HTR-8/SVneo (cell line): ENCODE measurements around the gene DSG3.

ENCODE experiments used
- DNase-seq: peaks from one replicate; pipeline ENCODE4 v3.0.0; 2011; ENCODE audit warnings: low spot score, mixed read lengths; ENCODE audit not compliant: insufficient read length
- FAIRE-seq: peaks from 2 replicates; lab custom pipeline; 2011; peaks lifted over from hg19 to GRCh38; lab: Jason Lieb, UNC

DSG3 gene

DNA sequence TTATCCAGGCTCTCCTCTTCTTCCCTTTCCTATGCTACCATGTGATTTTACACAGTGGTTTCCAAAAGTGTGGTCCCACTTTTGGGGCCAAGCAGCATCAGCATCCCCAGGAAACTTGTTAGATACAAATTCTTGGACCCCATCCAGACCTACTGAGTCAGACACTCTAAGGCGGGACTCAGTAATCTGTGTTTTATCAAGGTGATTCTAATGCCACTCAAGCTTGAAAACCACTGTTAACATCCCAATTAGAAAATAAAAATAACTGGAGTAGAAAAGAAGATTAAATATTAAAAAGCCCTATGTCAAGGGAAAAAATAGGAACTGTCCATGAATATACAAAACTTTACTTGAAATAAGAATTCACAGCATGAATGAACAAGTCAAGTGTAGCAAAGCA, 61.2 kb downstream of the DSG3 start:
- DNase-seq: no peak
- no peak for FAIRE-seq

DNA sequence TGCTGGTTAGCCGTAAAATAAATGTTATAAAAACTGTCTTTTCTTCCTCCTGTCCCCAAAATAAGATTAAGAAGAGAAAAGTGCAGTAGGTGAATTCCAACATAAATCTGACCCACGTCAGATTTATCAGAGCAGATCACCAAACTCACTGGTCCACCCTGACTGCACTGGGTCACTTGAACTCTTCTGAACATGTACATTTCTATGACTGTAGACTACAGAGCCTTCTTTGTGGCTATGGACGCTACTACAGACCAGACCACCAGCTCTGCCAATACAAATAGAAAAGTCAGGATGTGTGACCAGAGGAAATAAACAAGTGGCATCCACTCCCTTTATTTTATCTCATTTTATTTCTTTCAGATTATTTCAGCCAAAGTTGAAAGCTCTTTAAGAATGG, 62.0 kb downstream of the DSG3 start:
- DNase-seq: no peak
- FAIRE-seq: no peak

GRCh38 chr18:31510319-31510718, 62.8 kb downstream of the DSG3 start:
- FAIRE-seq (no peak), DNase-seq (no peak)

DNA sequence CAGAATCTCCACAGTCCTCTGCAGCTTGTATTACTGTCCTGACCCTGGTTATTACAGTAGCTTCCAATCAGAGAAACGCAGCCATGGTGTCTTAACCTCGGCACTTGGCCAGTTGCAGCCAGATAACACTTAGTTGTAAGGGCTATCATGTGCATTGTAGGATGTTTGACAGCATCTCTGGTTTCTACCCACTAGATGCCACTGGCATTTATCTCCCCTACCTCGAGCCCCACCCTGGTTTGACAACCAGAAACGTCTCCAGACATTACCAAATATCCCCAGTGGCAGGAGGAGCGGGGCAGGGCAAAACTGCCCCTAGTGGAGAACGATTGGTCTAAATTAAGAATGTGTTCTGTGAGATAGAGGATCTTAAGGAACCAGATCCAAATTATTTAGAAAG, 63.6 kb downstream of the DSG3 start:
- no peak for FAIRE-seq
- DNase-seq: no peak

DNA sequence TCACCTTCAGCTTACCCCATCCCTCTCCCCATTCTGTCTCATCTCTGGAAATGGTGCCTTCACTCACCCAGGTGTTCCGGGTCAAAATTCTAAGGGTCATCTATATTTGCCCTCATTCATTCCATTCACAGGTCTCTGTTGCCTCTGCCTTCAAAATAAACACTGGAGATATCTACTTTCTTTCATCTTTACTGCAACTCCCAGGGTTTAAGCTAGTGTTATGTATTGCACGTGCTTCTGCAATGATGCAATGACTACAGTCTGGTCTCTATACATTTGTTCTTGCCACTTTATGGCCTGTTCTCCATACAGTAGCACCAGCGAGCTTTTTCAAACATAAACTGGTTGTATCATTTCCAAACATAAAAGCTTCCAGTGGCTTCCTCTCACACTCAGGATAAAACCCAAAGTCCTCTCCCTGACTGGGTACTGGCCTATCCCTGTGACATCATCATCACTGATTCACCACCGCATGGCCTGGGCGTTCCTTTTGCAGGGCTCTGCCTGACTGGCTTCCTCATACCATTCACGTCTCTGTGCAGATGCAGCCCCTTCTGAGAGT, 64.7 kb downstream of the DSG3 start:
- no peak for FAIRE-seq

DNA sequence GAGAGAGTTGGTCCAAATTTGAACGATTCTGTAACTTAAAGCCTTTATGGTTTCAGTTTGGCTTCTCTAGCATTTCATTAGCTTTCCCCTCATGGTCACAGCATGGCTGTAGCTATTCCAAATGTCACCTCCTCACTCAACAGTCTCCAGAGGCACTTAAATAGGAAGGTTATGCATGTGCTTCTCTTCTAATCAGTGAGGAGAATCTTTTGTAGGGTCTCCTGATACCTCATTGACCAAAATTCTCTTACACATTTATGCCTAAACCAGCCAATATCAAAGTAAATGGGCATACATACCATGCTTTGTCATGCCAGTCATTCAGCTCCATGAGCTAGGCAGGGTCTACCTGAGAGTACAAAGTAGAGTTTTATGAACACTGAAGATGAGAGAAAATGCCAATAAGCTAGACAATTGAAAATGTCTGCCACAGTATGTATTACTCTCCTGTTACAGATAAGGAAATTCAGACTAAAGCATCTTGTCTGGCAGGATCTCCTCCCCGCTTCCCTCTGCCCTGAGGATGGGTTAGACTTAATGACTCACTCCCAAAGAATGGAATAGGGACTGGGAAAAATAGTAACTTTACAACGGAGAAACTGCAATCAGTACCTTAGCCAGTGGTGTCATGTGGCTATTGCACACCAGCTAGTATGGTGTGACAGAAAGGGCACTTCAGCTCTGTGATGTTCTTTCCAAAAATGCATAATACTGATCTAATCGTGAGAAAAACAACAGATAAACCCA, 65.8 kb downstream of the DSG3 start:
- FAIRE-seq: peak; percentile 49
- DNase-seq: peak; percentile 51

More for the DNA sequence above, 64.7 kb downstream of the DSG3 start:
- peak; percentile 20 for DNase-seq

DNA sequence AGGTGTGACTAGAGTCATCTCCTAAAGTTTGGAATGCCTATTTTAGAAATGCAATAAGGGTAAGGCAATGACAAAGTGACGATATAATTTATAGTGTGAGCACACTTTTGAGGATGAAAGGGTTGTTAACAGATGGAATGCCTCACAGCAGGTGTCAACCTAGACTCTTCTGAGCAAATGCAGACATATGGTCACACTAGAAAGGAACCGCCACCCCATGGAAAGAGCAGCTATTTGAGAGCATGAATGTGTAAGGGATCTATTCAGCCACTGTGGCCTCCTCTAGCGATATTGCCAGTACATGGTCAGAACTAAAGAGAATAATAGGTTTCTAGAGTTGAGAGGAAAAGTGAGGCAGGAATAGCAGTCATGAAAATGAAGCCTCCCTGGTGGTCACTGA, 68.9 kb downstream of the DSG3 start:
- FAIRE-seq (no peak), DNase-seq (no peak)

DNA sequence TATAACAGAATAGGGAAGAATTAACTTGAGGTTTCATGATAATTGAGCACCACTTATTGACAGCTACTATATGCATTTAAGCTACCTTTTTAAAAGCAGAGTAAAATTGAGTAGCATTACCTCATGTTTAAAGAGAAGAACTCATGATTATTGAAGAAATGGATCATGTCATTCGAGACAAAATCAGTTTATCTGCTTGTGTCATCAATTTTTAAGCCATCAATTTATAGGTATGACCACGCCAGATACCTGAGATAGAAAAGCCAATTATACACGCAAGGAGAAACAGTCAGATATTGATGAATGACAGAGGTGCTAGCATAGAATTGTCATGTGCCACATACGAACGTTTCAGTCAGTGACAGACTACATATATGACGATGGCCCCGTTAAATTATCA, 78.8 kb downstream of the DSG3 start:
- DNase-seq (no peak), FAIRE-seq (no peak)
